DND-41 (cell line): Measurements from ENCODE around the gene ARFIP2.

Source experiments
- CTCF ChIP-seq: IDR thresholded peaks from 2 replicates; pipeline ENCODE4 v1.5.1; 2012; ENCODE audit warnings: borderline replicate concordance, low read length, moderate library complexity, mild to moderate bottlenecking; ENCODE audit not compliant: poor library complexity, severe bottlenecking; ENCODE audit errors: extremely low read depth
- EZH2 ChIP-seq: IDR thresholded peaks from 3 replicates; pipeline ENCODE4 v1.6.1; 2012; ENCODE audit warnings: borderline replicate concordance, low read depth, mild to moderate bottlenecking, moderate library complexity, low read length, inconsistent platforms; ENCODE audit not compliant: severe bottlenecking

- TF ChIP-seq CTCF: no peak
- TF ChIP-seq EZH2: no peak
Observed at GRCh38 chr11:6488342-6488741, 7.2 kb upstream of the ARFIP2 start.
